ENCODE data around the gene EVPL.
"Not testable (repeated sequence)": the region's sequence is repeated elsewhere in the genome, so short reads cannot be mapped to it uniquely, and the experiment has no call there.

The EVPL gene

GRCh38 chr17:75995385-75995925 lies 31.7 kb downstream of the EVPL start:
- no peak for DNase-seq

GRCh38 chr17:75994802-75995370 lies 32.2 kb downstream of the EVPL start:
- DNase-seq: no peak

- DNase-seq: no peak
These were observed 35.7 kb downstream of the EVPL start for GRCh38 chr17:75991396-75991795.

GRCh38 chr17:75987041-75987440 lies 40.1 kb downstream of the EVPL start:
- no peak for DNase-seq

GRCh38 chr17:75985986-75986385 lies 41.1 kb downstream of the EVPL start:
- DNase-seq: no peak

- DNase-seq: no peak
These were observed 43.5 kb downstream of the EVPL start for GRCh38 chr17:75983501-75984181.

- no peak for DNase-seq
These were observed 46.0 kb downstream of the EVPL start for GRCh38 chr17:75981019-75981615.

- DNase-seq: no peak
These were observed 46.7 kb downstream of the EVPL start for GRCh38 chr17:75980188-75981018.

- DNase-seq: no peak
These were observed 47.4 kb downstream of the EVPL start for GRCh38 chr17:75979705-75980187.

- peak; percentile 97 for DNase-seq
These were observed 48.0 kb downstream of the EVPL start, which contains the start of the genes ACOX1 and TEN1 for GRCh38 chr17:75978938-75979704. TSS of gene ACOX1 (minus strand) at chr17:75979166. CDS start at chr17:75979073, 93 bp downstream. TSS of gene TEN1 (plus strand) at chr17:75979240. CDS start at chr17:75986193, 6,953 bp downstream.

- DNase-seq: no peak
These were observed 50.8 kb downstream of the EVPL start for GRCh38 chr17:75976175-75976848.

GRCh38 chr17:75975757-75976174 lies 51.3 kb downstream of the EVPL start:
- no peak for DNase-seq

- not testable (repeated sequence) for DNase-seq
These were observed 51.9 kb downstream of the EVPL start for GRCh38 chr17:75975187-75975586.

GRCh38 chr17:75970626-75971025 lies 56.5 kb downstream of the EVPL start:
- DNase-seq: no peak

- no peak for DNase-seq
These were observed 57.0 kb downstream of the EVPL start for GRCh38 chr17:75970011-75970523.

- not testable (repeated sequence) for DNase-seq
These were observed 58.1 kb downstream of the EVPL start for GRCh38 chr17:75969044-75969443.

GRCh38 chr17:75965468-75965867 lies 61.6 kb downstream of the EVPL start:
- no peak for DNase-seq

- no peak for DNase-seq
These were observed 67.1 kb downstream of the EVPL start for GRCh38 chr17:75959839-75960511.

GRCh38 chr17:75959051-75959838 lies 67.9 kb downstream of the EVPL start:
- no peak for DNase-seq

All from stimulated activated CD4-positive, alpha-beta T cell treated with anti-CD3 and anti-CD28 coated beads, Interleukin-4, amount 100 ng/mL, for 1 hour (primary cell).